WTC11 (cell line): ENCODE measurements around the gene CCDC149. TPM values are rescaled to one million over a fixed set of nuclear protein-coding genes. Genes with fewer than 3 reads are reported as not detected.

Experiments
- ATAC-seq: fragments of 200-7000 bp; cut with Tn5 transposase; 2 replicates; pipeline ENCODE4 v1.10.0; 2021; ENCODE audit warnings: mild to moderate bottlenecking, moderate library complexity
- CTCF ChIA-PET: fragments of 300-600 bp; sonication (Branson Sonifier 250); formaldehyde crosslinking; loops from one replicate; lab custom pipeline; 2021; ENCODE audit warnings: antibody characterized with exemption; lab: Charles Lee
- POLR2A ChIA-PET: fragments of 350-600 bp; sonication (Branson Sonifier 250); formaldehyde crosslinking; loops from one replicate; lab custom pipeline; 2021; ENCODE audit warnings: antibody characterized with exemption; lab: Charles Lee
- DNase-seq: peaks from one replicate; pipeline ENCODE4 v3.0.0; 2021; ENCODE audit warnings: low spot score
- H3K27ac Mint-ChIP-seq: 2 replicates; pipeline ENCODE4 v1.8.0; 2021; ENCODE audit warnings: mixed read lengths
- H3K27me3 Mint-ChIP-seq: 2 replicates; pipeline ENCODE4 v1.8.0; 2021; ENCODE audit warnings: low read depth, mild to moderate bottlenecking, moderate library complexity, mixed read lengths
- H3K36me3 Mint-ChIP-seq: 2 replicates; pipeline ENCODE4 v1.8.0; 2021; ENCODE audit warnings: mixed read lengths
- H3K4me1 Mint-ChIP-seq: 2 replicates; pipeline ENCODE4 v1.8.0; 2022; ENCODE audit warnings: mixed read lengths
- H3K4me3 Mint-ChIP-seq: 2 replicates; pipeline ENCODE4 v1.8.0; 2021; ENCODE audit warnings: mild to moderate bottlenecking, moderate library complexity, mixed read lengths
- H3K9me3 Mint-ChIP-seq: 2 replicates; pipeline ENCODE4 v1.8.0; 2021; ENCODE audit warnings: mixed read lengths
- ATF3 ChIP-seq: sonication (generic); formaldehyde crosslinking; conservative IDR thresholded peaks from 2 replicates; pipeline ENCODE4 v1.8.1; 2022; ENCODE audit warnings: mild to moderate bottlenecking, missing genetic modification reagents
- ATF6 ChIP-seq: sonication (generic); formaldehyde crosslinking; IDR thresholded peaks from 2 replicates; pipeline ENCODE4 v1.8.1; 2023; ENCODE audit warnings: mild to moderate bottlenecking, missing genetic modification reagents
- CDX4 ChIP-seq: fragments of 250-450 bp; sonication (Bioruptor Pico); IDR thresholded peaks from 2 replicates; pipeline ENCODE4 v1.9.0; 2021; ENCODE audit warnings: moderate library complexity, mild to moderate bottlenecking, inconsistent platforms, borderline replicate concordance
- CTCF ChIP-seq: fragments of 200-600 bp; IDR thresholded peaks from 2 replicates; pipeline ENCODE4 v1.8.0; 2022; ENCODE audit warnings: antibody characterized with exemption
- E2F1 ChIP-seq: sonication (generic); formaldehyde crosslinking; IDR thresholded peaks from 2 replicates; pipeline ENCODE4 v1.8.0; 2022; ENCODE audit warnings: mild to moderate bottlenecking, missing genetic modification reagents
- E2F5 ChIP-seq: sonication (generic); formaldehyde crosslinking; IDR thresholded peaks from 2 replicates; pipeline ENCODE4 v1.8.1; 2022; ENCODE audit warnings: mild to moderate bottlenecking, moderate library complexity, missing genetic modification reagents
- ESRRA ChIP-seq: sonication (generic); formaldehyde crosslinking; IDR thresholded peaks from 2 replicates; pipeline ENCODE4 v1.8.1; 2022; ENCODE audit warnings: mild to moderate bottlenecking, missing genetic modification reagents, borderline replicate concordance
- ETV6 ChIP-seq: sonication (generic); formaldehyde crosslinking; IDR thresholded peaks from 2 replicates; pipeline ENCODE4 v1.8.1; 2022; ENCODE audit warnings: mild to moderate bottlenecking, missing genetic modification reagents
- FOXP4 ChIP-seq: sonication (generic); formaldehyde crosslinking; IDR thresholded peaks from 2 replicates; pipeline ENCODE4 v1.8.0; 2022; ENCODE audit warnings: mild to moderate bottlenecking, missing genetic modification reagents
- HMGXB4 ChIP-seq: sonication (generic); formaldehyde crosslinking; IDR thresholded peaks from 2 replicates; pipeline ENCODE4 v1.8.1; 2023; ENCODE audit warnings: mild to moderate bottlenecking, moderate library complexity, missing genetic modification reagents
- IRF1 ChIP-seq: sonication (generic); formaldehyde crosslinking; IDR thresholded peaks from 2 replicates; pipeline ENCODE4 v1.8.0; 2023; ENCODE audit warnings: missing genetic modification reagents
- JAZF1 ChIP-seq: fragments of 250-450 bp; sonication (Bioruptor Pico); IDR thresholded peaks from 2 replicates; pipeline ENCODE4 v1.9.0; 2021; ENCODE audit warnings: moderate library complexity, mild to moderate bottlenecking, inconsistent platforms
- MYBL2 ChIP-seq: sonication (generic); formaldehyde crosslinking; IDR thresholded peaks from 2 replicates; pipeline ENCODE4 v1.8.1; 2023; ENCODE audit warnings: mild to moderate bottlenecking, moderate library complexity, missing genetic modification reagents
- NFATC4 ChIP-seq: fragments of 250-450 bp; sonication (Bioruptor Pico); IDR thresholded peaks from 2 replicates; pipeline ENCODE4 v1.9.0; 2021; ENCODE audit warnings: mild to moderate bottlenecking
- NFYB ChIP-seq: sonication (generic); formaldehyde crosslinking; conservative IDR thresholded peaks from 2 replicates; pipeline ENCODE4 v1.8.0; 2022; ENCODE audit warnings: low read depth, missing genetic modification reagents
- NR1H2 ChIP-seq: sonication (generic); formaldehyde crosslinking; IDR thresholded peaks from 2 replicates; pipeline ENCODE4 v1.9.0; 2021; ENCODE audit warnings: mild to moderate bottlenecking, moderate library complexity, missing genetic modification reagents
- NR2C2 ChIP-seq: sonication (generic); formaldehyde crosslinking; IDR thresholded peaks from 2 replicates; pipeline ENCODE4 v1.8.0; 2022; ENCODE audit warnings: mild to moderate bottlenecking, missing genetic modification reagents
- NR3C1 ChIP-seq: sonication (generic); formaldehyde crosslinking; conservative IDR thresholded peaks from 2 replicates; pipeline ENCODE4 v1.8.1; 2023; ENCODE audit warnings: low read depth, mild to moderate bottlenecking, missing genetic modification reagents
- SMAD4 ChIP-seq: sonication (generic); formaldehyde crosslinking; IDR thresholded peaks from 2 replicates; pipeline ENCODE4 v1.8.0; 2022; ENCODE audit warnings: mild to moderate bottlenecking, missing genetic modification reagents
- ZNF121 ChIP-seq: sonication (generic); formaldehyde crosslinking; IDR thresholded peaks from 2 replicates; pipeline ENCODE4 v1.8.0; 2023; ENCODE audit warnings: missing genetic modification reagents
- ZNF138 ChIP-seq: sonication (generic); formaldehyde crosslinking; conservative IDR thresholded peaks from 2 replicates; pipeline ENCODE4 v1.8.1; 2022; ENCODE audit warnings: mild to moderate bottlenecking, moderate library complexity, missing genetic modification reagents
- ZNF263 ChIP-seq: sonication (generic); formaldehyde crosslinking; IDR thresholded peaks from 2 replicates; pipeline ENCODE4 v1.8.1; 2022; ENCODE audit warnings: low read depth, mild to moderate bottlenecking, moderate library complexity, missing genetic modification reagents
- ZNF317 ChIP-seq: sonication (generic); formaldehyde crosslinking; IDR thresholded peaks from 2 replicates; pipeline ENCODE4 v1.8.1; 2023; ENCODE audit warnings: low read depth, mild to moderate bottlenecking, moderate library complexity, missing genetic modification reagents, borderline replicate concordance
- ZSCAN18 ChIP-seq: fragments of 250-450 bp; sonication (Bioruptor Pico); IDR thresholded peaks from 2 replicates; pipeline ENCODE4 v2.1.2; 2022; ENCODE audit warnings: mild to moderate bottlenecking, moderate library complexity
- total RNA-seq: library from RNA; stranded (reverse); gene quantifications from 3 replicates; pipeline ENCODE4 v1.2.3, GENCODE V29; 2021

The CCDC149 gene
- total RNA-seq, 1 experiment from 2014 or later = 3.9 TPM

GRCh38 chr4:24886596-24886995 lies 26.2 kb downstream of the CCDC149 start:
- TF ChIP-seq E2F5 (no peak), NFYB (CRISPR knock-in tag) (no peak), ZNF121 (CRISPR knock-in tag) (no peak), NR1H2 (CRISPR knock-in tag) (no peak), MYBL2 (CRISPR knock-in tag) (no peak), ESRRA (no peak), ETV6 (CRISPR knock-in tag) (no peak), ZNF263 (CRISPR knock-in tag) (no peak), CTCF (no peak), HMGXB4 (CRISPR knock-in tag) (no peak), JAZF1 (no peak), E2F1 (no peak), NFATC4 (CRISPR knock-in tag) (no peak), NR2C2 (CRISPR knock-in tag) (no peak), FOXP4 (CRISPR knock-in tag) (no peak), ZNF138 (no peak), ATF3 (CRISPR knock-in tag) (no peak)
- Mint-ChIP-seq H3K9me3 (0 out of 2 replicates have a peak, but pooled peaks cover 2% of the 10 kb centered on the region), H3K27ac (no peak overlapping the region), H3K4me1 (peaks cover 33% of the 10 kb centered on the region), H3K36me3 (no peaks in the 10 kb centered on the region), H3K27me3 (no peaks in the 10 kb centered on the region), H3K4me3 (no peak overlapping the region)
- CTCF ChIA-PET = no interaction called here
- no peak for DNase-seq
- POLR2A ChIA-PET = no interaction called here
- no peak for ATAC-seq

GRCh38 chr4:24885342-24885741 lies 27.5 kb downstream of the CCDC149 start:
- ChIA-PET POLR2A (no interaction called here), CTCF (interaction anchor here (1.1 kb wide), 1 partner anchor 16 kb away, joined by 3 read pairs; no protein-coding TSS in a partner anchor)
- Mint-ChIP-seq H3K4me3 (no peak overlapping the region), H3K4me1 (peaks cover 36% of the 10 kb centered on the region), H3K9me3 (0 out of 2 replicates have a peak, but pooled peaks cover 3% of the 10 kb centered on the region), H3K36me3 (no peaks in the 10 kb centered on the region), H3K27ac (no peak overlapping the region), H3K27me3 (no peaks in the 10 kb centered on the region)
- DNase-seq (no peak), ATAC-seq (no peak)
- no peak for TF ChIP-seq SMAD4 (CRISPR knock-in tag)
- no peak for TF ChIP-seq IRF1
- TF ChIP-seq ZSCAN18 (CRISPR knock-in tag) = no peak
- no peak for TF ChIP-seq ZNF317 (CRISPR knock-in tag)
- TF ChIP-seq ATF6 (CRISPR knock-in tag) = no peak
- no peak for TF ChIP-seq NR3C1 (CRISPR knock-in tag)
- no peak for TF ChIP-seq CDX4 (CRISPR knock-in tag)
